CD4-positive, alpha-beta T cell treated with Interleukin-17A for 1 hour (primary cell): ENCODE measurements around the gene PALLD.

ENCODE experiments used
- DNase-seq: peaks from one replicate; pipeline ENCODE4 v3.0.0-alpha.2; 2020

PALLD gene

DNA sequence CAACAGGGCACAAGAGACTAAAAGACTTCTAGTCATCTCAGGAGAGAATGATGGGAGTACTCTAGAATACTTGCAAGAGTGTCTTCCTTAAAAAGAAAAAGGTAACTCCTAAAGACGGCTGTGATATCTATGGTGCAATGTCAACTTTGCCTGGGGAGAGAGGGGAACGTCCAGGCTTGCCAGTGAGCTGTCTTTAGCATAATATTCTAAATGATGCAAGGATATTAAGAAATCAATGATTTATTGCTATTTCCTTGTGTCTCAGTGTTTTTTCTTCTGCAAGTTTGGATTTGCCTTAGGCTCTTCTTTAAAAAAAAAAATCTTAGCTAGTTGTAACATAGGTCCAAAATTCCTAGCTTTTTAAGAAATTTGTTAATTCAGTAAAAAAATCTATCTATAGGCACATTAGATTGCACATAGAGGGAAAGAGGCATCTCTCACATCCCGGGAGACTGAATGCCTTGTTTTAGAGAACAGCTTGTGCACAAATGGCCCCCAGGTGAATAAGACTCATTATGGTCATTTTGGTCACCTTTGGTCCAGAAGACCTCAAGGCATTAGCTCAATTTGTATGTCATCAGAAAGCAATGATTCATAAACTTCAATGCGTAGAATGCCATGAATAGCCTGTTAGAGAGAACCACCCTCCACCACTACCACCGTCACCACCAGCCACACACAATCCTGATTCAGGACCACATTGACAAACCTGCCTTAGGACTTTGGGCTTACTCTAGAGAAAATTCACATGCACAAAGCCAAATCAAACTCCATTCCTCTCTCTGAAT lies 104.1 kb downstream of the PALLD start:
- DNase-seq = no peak

GRCh38 chr4:168601899-168602298 lies 105.0 kb downstream of the PALLD start:
- DNase-seq = no peak

DNA sequence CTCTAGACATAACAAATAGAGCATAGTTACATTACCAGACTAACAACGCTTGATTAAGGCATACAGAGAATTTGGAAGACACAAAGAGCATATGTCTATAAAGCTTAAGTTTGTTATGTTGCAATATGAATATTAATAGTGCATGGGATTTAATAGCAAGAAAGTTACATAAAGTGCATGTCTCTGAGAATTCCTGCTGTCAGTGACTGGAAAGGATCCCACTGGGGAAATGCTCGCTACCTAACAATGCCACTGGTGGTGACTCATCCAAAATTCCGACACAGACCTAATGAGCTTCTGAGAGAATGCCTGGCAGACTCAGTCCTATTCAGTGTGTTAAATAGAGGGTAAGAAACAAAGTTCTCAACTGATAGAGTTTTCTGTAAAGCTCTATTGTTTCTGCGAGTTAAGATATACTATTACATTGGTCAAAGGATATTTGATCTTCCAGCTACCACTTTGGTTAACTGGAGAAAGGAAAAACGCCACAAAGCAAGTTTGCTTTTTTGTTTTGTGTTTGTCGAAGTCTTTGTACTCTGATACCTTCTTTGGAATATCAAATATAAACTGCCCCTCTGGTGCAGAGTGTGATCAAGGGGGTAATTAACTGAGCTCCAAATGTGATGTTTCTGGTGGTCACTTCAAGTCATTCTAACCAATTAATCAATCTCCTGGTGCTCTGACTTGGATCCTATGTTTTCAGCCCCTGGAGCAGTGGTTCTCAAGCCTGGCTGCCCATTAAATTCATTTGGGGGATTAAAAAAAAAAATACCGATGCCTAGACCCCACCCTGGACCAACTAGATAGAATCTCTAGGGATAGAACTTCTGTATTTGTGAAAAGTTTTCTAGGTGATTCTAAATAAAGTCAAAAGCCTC lies 107.9 kb downstream of the PALLD start:
- no peak for DNase-seq

GRCh38 chr4:168605411-168605810 lies 108.6 kb downstream of the PALLD start:
- no peak for DNase-seq

GRCh38 chr4:168607215-168607614 lies 110.4 kb downstream of the PALLD start:
- no peak for DNase-seq

GRCh38 chr4:168608771-168609170 lies 111.9 kb downstream of the PALLD start:
- no peak for DNase-seq

DNA sequence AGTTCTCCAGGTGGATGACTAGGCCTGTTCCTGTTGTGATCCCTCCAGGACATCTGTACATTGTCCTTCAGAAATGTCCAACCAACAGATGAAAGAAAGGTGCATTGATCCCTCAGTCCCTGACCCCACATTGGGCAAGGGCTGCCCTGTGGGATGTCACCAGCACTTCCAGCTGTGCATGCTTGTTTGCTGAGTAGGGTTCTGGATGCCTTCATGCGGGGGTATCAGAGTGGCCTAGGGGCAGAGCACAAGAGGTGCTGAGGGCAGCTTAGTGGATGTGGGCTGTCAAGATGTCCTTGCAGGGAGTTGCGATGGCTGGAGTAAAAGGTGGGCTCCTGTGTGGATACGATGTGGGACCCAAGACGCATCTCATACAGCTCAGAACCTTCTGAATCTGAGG lies 112.5 kb downstream of the PALLD start:
- DNase-seq = no peak

DNA sequence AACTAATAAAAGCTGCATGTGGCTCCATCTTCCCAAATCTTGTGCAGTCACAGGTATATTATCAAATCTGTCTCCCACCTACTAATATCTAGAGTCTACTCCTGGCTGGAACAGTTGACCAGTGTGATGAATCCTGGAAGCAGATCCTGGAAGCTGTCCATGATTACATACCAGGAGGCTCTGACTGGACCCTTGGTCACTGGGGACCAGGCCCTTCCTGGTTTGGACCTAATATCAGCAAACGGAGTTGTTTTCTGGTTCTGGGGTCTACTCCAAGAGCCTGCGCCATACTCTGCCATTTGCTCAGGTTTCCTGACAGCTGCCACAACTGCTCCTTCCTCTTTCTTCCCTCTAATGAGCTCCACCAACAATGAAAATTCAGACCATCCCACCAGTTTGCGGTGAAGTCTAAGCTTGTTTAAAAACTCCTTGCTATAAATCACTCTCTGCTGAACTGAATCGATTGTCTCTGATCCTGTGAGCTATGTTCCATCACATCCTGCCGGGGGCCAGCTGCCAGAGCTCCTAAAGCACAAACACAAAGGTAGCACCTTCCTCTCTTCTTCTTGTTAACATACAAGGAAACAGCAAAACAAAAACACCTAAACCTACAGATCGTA lies 114.2 kb downstream of the PALLD start:
- no peak for DNase-seq

DNA sequence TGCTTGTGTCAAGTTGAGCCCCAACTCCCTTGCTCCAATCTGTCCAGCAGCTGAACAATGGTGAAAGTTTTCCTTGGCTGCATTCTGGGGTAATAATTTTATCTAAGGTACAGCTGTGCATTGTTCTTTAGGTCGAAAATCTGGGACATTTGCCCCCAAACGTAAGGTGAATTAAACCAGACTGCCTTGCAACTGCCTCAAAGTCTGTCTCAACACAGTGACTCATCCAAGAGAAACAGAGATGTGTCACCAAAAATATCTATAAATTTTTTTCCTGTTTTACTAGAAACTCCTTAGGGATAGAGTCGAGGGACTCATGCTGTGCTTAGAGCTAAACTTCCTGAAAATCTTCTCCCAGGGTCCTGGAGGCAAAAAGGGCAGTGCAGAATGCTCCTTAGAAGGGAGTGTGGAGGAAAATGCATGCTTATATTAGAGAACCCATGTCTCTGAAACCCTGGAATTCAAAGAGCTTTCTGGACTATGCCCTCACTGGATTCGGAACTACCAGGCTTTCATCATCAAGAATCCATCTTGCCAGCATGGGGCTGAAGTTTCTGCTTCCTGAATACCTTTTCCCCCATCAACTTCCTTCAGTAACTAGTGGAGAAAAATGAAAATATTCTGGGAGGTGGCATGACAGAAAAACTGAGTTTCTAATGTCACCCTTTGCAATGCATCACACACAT lies 115.7 kb downstream of the PALLD start:
- DNase-seq = no peak

DNA sequence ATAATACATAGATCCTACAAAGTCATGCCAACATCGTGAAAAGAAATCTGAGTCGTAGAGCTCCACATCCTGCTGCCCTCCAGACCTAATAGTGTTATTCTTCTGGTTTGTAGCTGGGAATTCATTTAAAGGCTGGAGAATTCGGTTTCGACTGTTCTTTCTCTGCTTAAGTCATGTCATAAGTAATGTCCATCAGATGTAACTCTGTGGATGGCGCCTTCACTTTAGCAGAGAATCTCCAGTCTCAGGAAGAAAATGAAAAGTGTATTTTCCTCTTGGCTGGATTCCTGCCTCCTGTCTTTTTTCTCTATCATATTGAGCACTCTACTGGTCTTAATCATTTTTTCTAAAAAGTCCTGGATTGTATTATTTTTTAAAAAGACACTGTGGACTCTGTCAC lies 117.0 kb downstream of the PALLD start:
- no peak for DNase-seq

- DNase-seq = no peak
Observed at GRCh38 chr4:168614281-168615057, 117.6 kb downstream of the PALLD start.

GRCh38 chr4:168615294-168616065 lies 118.6 kb downstream of the PALLD start:
- DNase-seq = no peak

DNA sequence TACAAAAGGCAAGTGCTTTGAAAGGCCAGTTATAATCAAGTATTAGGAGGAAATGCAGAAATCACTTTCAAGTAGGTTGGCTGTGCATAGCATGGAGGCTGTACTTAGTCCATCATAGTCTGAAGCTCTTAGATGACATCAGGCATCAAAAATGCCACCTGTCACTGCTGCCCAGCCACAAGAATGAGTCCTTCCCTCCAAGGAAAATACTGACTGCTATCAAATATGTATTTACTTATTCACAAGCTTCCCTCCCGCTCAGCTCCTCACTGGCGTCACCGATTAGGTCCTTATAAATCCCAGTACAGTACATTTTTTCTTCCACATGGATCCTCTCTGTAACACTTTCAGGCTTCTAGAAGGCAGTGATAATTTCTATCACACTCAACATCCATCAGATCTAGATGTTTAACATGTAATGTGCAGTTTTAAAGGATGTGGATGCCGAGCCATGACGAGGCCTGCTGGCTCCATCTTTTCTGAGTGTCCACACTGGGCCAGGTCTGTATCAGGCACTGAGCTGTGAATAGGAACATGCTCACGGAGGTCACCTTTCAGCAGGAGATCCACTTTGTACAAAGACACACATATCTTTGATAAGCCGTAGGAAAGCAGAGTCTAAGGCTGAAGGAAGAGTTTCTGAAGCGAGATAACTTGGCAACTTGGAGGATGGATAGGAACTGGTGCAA lies 121.9 kb downstream of the PALLD start:
- DNase-seq = no peak

DNA sequence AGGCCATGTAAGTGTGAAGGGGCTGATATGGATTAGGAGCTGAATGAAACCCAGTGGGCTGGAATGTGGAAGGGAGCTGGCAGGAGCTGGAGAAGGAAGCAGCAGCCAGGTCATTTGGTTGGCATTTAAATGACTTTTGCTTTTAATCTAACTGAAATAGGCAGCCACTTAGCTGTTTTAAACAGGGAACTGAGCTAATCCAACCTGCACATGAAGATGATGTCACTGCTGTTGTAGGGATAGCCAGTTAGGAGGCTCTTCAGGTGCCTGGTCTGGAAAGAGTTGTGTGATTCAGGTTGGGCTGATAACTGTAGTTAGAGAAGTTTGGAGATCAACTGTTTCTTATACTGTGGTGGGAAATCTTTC lies 122.4 kb downstream of the PALLD start:
- DNase-seq = no peak

GRCh38 chr4:168621806-168622589 lies 125.1 kb downstream of the PALLD start:
- no peak for DNase-seq

GRCh38 chr4:168622600-168622999 lies 125.7 kb downstream of the PALLD start:
- no peak for DNase-seq

DNA sequence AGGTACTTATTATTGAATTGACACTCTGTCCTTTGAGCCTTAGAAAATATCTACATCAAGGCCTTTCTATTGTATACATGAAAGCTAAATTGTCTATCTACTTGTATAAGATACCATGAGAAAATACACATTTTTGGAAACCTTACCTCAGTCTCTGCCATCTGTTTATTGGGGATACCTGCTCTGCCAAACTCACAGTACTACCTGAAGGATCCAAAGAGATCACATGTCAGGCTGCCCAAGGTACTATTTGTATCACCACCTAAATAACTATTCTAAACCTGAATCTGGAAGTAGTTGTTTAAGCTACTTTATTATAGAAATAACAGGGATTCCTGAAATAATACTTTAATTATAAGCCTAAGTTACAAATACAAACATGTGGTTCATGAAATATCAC lies 126.2 kb downstream of the PALLD start:
- DNase-seq = no peak

DNA sequence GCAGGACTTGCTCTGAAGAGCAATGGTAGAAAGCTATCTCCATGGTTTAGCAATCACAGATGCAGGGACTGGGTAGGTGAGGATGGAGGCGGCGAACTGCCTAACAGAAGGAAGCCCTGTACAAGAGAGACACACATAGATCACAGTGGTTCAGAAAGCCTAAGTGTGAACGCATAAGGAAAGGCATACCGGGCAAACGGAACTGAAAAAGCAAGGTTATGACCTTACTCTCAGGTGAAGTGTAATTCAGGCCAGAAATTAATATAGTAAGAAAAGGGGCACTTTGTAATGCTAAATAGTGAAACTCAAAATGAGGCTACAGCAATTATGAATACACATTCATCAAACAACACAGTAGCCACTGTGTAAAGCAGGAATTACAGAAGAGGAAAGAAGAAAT lies 126.6 kb downstream of the PALLD start:
- DNase-seq = no peak

DNA sequence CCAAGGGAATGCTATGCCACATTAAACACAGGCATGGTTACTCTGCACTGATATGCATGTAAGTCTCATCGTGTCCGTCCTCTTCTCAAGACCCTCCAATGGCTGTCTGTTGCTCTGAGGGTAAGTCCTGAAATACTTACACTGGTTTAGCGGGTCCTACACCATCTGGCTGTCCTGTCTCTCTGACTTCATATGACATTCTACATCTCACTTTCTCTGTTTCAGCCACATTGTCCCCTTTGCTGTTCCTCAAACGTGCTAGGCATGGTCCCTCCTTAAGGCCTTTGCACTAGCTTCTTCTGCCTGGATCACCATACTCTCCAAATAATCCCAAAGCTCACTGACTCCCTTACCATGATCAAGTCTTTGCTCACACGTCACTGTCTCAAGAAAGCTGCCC lies 131.4 kb downstream of the PALLD start:
- DNase-seq = no peak

DNA sequence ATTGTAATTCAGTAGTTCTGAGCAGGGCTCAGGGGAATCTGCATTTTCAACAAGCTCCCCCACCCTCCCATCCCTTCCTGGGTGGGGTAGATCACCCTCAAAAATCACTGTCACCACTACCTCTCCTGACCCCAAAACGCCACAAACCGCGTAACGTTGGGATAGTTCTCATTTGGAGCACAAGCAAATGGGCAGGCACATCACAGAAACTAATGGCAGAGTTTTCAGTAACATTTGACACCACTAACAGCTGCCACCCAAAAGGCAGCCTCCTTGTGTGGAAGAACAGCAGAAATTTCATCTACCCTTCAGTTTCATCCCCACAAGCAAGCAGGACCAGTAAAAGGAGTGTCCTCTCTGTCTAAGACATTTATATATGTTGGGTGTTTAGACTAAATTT lies 132.7 kb downstream of the PALLD start:
- DNase-seq = no peak
